NCI-H1092 treated with DMSO at 0.1 percent for 48 hours (cell line): ENCODE results near the gene DCK.

Source experiments
- DNase-seq: peaks from one replicate; lab custom pipeline; 2025; lab: John Stamatoyannopoulos, UW

The DCK gene

DNA sequence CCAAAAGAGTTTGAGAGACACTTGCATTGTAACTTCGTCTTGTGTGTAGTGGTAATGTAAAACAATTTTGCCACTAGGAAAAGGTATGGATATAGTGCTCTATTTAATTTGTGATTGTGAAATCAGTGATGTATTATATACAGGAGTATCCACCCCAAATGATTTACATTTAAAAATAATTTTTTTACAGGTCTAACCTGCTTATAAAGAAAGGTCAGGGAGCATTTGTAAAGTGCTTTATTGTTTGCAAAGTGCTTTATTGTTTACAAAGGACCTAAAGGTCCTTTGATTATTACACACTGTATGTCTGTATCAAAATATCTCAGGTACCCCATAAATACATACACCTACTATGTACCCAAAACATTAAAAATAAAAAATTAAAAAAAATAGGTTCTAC lies 70.3 kb downstream of the DCK start:
- no peak for DNase-seq

DNA sequence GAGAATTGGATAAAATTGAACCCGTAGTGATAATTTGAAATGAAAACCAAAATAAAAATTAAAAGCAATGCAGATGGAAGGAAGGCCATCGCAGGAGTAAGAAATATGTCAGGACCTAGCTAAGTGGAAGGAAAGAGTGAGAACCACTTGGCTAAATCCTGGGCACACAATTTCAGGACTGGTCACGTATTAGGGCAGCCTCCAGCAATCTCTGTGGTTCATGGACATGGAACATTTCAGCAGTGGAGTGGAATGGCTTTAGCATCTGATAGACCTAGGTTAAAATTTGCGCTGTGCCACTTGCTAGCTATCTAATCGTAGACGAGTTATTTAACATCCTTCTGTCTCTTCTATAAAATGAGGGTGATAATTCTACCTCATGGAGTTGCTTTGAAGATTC lies 71.1 kb downstream of the DCK start:
- no peak for DNase-seq

DNA sequence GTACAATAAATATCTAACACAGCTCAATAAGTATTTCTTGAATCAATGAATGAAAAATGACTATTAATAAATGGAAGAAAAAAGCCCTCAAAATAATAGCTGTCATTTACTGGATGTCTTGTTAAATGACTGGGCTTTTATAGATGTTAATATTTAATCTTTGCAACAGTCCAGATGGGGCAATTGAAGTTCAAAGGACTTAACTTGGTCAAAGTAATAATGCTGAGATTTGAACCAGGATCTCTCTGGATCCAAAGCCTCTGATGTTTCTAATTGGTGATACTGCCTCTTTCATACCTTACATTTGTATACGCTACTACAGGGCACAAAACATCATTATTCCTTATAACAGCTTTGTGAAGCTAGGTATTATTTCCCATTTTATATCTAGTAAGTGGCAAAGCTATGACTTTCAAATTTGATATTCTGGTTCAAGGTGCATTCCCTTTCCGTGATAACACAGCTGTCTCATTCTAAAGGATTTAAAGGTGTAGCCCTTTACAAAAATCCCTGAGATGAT lies 72.6 kb downstream of the DCK start:
- DNase-seq: no peak

DNA sequence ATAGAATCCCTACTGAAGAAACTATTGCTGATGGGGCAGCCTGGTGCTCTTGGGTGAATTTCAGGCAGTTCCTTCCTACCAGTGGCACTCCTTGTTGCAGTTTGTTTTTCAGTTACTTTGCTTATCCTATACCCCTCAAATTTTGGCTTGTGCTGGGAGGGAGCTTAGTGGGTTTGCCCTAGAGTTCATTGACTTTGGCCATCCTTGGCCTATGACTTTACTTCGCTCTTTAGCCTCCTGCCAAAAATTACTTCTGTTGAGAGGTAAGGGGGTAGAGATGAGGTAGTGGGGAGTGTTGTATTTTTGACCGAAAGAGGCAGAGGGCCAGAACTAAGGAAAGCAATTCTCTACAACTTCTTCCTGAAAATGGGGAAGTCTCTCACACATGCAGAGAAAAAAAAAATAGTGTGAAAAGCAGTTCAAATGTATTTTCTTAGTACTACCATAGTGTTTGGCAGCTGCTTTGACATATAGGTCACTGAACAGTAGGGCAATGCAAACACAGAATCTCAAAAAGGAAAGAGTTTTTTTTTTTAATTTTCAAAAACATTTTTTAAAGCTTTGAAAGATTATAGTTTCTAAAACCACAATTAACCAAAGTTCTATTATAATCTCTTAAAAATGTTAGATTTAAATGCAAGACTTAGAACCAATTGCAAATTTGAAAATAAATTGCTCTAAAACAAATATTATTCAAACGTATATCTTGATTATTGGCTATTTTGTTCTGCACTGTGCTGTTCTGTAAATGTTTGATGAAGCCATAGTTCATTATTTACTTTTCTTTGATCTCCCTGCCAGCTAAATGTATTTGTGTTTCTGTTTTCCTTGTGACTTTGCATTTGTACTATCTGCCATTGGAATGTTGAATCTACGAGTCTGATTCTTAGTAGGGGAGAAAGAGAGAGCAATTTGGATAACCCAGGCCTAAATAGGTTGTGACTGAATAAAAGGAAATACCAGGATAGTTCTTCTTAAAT lies 73.6 kb downstream of the DCK start:
- no peak for DNase-seq

DNA sequence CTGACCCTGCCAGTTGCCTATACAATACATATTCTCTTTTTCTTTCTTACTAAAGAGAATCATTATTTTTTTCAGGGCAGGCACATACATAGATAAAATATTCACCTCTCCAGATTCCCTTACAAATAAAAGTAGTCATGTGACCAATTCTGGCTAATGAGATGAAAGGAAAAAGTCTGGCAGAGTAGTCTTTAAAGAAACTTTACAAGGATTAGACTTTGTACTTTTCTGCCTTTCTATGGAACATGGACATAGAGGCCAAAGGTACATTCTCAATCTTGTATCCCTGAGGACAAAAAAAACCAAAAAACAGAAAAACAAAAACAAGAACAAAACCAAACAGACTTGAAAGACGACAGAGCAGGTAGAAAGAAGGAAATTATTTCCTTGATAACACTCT lies 75.6 kb downstream of the DCK start:
- DNase-seq: no peak

DNA sequence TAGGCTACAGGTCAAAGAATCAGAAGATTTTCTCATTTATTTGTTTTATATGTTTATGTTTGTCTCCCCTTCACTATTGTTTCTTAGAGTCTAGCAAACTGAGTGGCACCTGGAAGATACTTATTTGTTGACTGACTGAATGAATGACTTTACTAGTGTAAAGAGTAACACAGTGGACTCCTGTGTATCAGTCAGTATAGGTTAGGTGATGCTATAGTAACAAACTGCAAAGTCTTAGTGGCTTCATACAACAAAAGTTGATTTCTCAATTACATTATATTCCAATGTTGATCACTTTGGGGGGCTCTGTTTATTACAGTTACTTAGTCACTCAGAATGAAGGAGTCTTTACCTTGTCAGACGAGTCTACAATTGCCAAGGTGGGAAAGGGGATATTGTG lies 76.6 kb downstream of the DCK start:
- DNase-seq: no peak

DNA sequence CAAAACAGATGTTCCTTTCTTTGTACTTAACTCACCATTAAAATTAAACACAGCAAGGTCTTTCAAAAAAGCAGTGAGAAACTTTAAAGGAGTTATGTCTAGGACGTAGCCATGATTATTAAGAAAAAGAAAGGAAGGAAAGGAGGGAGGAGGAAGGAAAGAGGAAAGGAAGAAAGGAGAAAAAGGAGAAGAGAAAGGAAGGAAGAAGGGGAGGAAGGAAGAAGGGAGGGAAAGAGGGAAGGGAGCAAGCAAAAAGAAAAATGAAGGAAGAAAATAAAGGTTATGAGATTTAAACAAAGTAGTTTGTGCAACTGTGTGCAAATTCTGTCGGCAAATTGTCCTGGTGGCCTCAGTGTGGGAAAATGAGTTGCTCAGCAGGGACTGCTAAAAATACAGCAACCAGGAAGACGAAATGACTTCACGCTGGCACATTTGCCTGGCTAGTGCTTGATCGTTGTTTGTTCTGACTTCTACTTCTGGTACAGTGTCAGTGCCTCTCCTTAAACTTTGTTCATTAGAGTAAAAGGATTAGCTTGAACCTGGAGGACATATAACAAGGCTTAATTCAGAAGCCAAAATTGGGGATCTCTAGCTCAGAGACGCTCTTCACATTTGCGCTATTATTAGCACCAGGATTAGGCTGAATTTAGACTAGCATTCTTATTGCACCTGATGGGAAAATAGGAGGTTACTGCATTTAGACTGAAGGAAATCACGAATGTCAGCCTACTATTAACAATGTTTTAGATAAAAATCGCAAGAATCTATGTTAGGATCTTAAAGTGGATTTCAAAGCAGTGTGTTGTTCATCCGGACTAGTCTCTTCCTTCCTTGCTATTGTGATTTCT lies 81.2 kb downstream of the DCK start:
- no peak for DNase-seq
